Measurements from ENCODE around the gene TBK1.
A peak's percentile ranks its signal among the peaks of the same experiment; 100 is the strongest.
"Not testable (repeated sequence)": the region's sequence is repeated elsewhere in the genome, so short reads cannot be mapped to it uniquely, and the experiment has no call there.

The TBK1 gene

DNA sequence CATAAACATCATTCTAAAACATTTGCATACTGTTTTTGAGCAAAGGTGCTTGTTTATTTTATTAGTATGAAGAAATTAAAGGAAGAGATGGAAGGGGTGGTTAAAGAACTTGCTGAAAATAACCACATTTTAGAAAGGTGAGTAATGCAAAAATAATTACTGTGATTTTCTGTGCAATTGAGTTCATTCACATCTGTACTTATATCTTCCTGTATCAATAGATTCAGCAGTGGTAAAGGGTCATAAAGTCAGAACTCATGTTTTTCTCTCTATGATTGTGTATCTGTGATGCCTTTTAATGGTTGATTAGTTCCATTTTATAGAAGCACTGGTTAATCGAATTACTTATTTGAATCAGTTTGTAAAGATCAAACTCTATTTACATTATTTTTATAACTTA is 46.0 kb downstream of the TBK1 start:
- no peak for DNase-seq

DNA sequence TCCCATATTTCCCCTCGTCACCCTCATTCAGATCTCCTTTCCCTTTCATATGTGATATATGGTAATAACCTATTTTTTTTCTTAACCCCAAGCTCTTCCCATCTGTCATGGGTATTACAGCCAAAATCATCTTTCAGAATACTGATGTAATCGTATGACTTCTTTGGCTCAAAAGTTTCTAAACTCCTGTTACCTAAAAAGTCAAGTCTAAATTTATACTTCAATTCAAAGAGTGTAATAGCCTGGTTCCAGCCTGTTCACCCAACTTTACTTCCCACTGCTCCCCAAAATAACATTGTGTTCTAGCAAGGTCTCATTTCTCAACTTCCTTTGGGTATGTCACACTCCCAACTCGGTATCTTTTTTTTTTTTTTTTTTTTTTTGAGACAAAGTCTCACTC is 48.5 kb downstream of the TBK1 start:
- DNase-seq = no peak

GRCh38 chr12:64501486-64501885 is 49.6 kb downstream of the TBK1 start:
- DNase-seq = no peak

- no peak for DNase-seq
Observed at GRCh38 chr12:64506955-64507354, 55.0 kb downstream of the TBK1 start.

- no peak for DNase-seq
Observed at GRCh38 chr12:64510667-64511066, 58.7 kb downstream of the TBK1 start.

- no peak for DNase-seq
Observed at GRCh38 chr12:64518396-64518795, 66.5 kb downstream of the TBK1 start.

GRCh38 chr12:64521833-64522232 is 69.9 kb downstream of the TBK1 start:
- no peak for DNase-seq

- no peak for DNase-seq
Observed at GRCh38 chr12:64522316-64522715, 70.4 kb downstream of the TBK1 start.

- no peak for DNase-seq
Observed at GRCh38 chr12:64522807-64523206, 70.9 kb downstream of the TBK1 start.

DNA sequence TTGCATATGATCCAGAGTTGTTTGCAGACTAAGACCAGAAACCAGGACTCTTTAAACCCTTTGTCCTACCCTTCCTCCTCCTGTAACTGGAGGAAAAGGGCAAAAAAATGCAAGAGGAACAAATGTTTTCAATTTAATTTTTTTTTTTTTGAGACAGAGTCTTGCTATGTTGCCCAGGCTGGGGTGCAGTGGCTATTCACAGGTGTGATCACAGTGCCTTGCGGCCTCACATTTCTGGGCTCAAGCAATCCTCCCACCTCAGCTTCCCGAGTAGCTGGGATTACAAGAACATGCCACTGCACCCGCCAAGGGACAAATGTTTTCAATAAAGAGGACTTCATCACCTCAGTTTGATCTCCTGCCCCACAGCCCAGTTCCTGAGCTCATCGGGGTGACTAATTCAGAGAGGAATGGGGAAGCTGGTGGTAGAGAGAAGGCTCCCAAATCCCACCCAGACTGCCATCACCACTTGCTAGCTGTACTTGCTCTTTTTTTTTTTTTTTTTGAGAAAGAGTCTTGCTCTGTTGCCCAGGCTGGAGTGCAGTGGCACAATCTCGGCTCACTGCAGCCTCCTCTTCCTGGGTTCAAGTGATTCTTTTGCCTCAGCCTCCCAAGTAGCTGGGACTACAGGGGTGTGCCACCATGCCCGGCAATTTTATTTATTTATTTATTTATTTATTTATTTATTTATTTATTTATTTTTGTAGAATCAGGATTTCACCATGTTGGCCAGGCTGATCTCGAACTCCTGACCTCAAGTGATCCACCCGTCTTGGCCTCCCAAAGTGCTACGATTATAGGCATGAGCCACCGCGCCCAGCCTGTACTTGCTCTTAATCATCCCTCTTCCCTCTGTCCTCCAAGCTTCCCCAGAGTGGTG is 71.9 kb downstream of the TBK1 start:
- not testable (repeated sequence) for DNase-seq

DNA sequence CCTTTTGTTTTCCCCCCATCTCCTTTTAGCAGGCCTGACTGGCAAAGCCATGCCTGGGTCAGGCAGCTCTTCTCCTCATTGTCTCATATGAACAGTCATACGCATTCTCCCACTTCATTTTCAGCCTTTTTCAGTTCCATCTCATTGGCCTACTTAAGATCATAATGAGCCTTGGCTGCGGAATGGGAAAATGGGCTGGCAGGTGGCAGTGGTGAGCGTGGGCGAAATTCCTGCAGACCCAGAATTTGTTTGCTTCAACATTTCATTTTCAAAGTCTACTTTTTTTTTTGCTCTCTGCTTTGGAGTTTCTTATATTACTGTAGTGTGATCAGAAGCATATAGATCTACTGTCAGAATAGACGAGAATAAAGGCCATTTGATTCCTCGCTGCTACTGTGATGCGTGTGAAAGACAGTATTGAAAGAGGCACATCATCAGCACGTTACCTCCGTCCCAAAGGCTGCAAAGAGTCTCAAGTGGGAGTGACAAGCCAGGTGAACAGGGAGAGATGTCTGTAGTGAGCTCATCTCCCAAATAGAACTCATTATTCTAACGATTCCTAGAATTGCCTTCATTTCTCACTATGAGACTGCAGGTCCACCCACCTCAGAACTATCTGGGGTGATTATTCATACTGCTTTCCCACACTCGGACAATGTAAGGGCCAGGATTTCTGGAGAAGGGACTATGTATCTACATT is 73.7 kb downstream of the TBK1 start:
- no peak for DNase-seq

DNA sequence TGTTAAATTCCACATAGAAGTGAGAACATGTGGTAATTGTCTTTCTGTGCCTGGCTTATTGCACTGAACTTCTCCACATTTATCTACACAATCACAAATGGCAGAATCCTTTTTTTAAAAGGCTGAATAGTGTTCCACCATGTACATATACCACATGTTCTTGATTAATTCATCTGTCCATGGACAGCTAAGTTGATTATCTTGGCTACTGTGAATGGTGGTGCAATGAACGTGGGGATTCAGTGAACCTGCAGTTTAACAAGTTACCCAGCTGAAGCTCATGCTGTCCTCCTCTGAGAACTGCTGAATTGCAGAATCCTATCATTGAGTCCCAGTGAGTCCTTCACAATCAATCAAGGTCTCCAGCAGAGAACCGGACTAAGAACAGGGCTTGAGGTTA is 74.9 kb downstream of the TBK1 start:
- no peak for DNase-seq

GRCh38 chr12:64528616-64529015 is 76.7 kb downstream of the TBK1 start:
- DNase-seq = no peak

DNA sequence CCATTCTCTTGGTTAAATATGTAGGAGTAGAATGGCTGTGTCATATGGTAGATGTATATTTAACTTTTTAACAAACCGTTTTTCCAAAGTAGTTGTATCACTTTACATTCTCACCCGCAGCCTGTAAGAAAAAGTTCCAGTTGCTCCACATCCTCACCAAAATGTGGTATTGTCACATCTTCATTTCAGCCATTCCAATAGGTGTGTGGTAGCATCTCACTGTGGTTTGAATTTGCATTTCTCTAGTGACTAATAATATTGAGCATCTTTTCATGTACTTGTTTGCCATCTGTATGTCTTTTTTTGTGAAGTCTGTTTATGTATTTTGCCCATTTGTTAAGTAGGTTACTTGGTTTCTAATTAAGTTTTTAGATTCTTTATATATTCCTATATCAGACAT is 78.6 kb downstream of the TBK1 start:
- DNase-seq = no peak

DNA sequence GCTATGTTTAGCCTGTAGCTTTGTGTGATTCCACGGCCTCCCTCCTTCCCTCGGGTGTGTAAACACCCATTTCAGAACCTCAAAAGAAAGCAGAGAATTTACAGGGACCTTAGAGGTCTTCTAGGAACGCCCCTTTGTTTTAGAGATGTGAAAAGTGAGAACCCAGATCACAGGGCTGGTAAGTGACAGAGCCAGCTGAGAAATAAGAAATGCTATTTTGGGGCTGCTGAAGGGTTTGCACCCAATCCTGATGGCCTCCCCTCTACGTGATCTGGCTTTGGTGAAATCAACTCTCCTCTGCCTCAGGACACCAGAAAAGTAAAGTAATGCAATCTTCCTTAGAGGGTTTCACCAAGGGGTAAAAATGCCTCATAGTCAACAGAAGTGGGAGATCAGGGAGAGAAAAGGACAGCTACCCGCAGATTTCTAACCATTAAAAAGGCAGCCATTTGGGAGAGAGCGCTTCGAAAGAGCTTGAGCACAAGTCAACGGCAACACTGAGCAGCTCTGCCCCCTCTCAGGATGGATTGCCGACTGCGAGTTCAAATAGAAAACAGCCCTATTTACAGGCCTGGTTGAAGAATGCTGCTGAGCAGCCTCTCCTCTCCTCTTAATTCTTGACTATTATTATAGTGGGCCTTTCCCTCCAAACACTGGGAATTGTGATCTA is 79.9 kb downstream of the TBK1 start:
- no peak for DNase-seq

GRCh38 chr12:64532734-64533351 is 80.9 kb downstream of the TBK1 start:
- DNase-seq = no peak

DNA sequence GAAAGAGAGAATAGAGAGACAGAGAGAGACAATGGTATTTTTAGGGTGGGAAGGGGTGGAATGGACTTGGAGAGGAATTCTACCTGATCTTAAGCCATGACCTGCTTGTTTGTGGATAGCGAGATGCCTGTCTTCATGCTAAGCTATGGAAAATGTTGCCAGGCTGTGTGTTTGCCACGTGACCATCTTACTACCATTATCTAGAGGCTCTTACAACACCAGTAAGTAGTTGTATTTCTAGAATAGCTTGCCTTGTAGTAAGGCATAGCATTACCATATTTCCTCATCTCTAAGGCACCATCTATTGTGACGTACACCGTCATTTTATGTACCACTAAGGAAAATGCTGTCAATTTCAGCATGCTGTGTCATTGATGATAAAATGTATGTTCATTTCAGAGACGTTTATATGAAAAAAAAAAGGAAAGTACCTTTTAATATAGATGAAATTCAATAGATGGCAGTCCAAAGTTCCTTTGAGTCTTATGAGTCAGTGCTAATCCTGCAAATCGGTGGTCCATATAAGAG is 82.8 kb downstream of the TBK1 start:
- DNase-seq = no peak

DNA sequence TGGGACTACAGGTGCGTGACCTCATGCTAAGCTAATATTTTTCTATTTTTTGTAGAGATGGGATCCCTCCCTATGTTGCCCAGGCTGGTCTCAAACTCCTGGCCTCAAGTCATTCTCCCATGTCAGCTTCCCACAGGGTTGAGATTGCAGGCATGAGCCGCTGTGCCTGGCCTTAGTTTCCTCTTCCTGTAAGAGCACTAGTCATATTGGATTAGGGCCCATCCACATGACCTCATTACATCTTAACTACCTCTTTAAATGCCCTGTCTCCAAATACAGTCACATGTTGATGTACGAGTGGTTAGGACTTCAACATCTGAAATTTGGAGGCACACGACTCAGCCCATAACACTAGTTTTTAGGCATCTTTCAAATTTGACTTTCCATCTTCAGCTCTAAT is 86.2 kb downstream of the TBK1 start:
- DNase-seq = no peak

- peak; percentile 31 for DNase-seq
Observed at GRCh38 chr12:64542409-64543047, 90.6 kb downstream of the TBK1 start.

DNA sequence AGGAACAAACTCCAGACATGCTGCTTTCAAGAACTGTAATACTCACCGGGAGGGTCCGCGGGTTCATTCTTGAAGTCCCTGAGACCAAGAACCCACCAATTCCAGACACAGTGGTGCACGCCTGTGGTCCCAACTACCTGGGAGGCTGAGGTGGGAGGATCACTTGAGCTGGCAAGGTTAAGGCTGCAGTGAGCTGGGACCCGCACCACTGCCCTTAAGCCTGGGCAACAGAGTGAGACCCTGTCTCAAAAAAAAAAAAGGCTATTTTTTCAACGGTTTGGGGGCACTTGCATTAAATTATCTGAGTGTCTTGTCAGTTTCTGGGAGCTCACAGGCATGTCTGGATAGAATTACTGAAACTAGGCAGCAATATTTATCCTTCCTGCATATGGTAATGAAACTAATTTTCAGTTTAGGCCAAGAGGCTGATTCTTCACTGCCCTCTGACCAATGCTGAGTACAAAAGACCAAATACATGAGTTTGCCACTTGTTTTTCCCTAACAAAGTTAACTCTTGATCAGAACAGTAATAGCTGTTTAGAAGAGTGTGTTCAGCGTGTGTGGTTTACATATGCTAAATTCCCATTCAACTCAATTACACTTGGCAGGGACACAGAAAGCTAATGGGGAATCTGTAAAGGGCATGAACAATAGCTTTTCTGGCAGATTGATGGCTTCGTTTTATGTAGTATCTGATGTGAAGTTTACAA is 92.6 kb downstream of the TBK1 start:
- DNase-seq = no peak

DNA sequence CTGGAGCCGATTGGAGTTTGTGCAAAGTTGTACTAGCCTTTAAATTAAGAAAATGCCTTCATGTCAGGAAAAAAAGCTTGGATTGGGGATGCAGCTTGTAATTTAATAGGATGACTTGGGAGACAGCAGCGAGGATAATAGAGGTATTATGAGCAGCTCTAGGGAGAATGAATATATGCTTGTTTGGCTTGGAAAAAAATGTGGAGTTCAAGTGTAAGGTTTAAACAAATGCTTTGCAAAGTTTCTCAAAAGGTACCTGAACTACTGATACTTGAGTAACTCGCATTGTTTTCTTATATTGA is 93.1 kb downstream of the TBK1 start:
- no peak for DNase-seq

DNA sequence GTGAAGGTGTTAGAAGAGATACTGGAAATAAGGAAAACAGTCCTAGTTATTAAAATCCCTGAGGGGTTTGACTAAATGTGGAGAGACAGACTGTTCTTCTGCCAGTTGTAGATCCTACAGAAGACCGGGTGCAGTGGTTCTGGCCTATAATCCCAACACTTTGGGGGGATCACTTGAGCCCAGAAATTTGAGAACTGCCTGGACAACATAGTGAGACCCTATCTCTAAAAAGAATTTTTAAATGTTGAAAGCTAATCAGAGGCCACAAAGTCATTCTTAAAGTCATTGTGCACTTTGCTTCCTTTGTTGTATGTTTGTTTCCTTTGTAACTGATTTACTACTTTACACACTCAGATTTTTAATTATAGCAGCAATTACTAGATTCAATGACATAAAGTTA is 97.2 kb downstream of the TBK1 start:
- DNase-seq = no peak

All from amniotic stem cell (primary cell).